GM19324 (cell line): Measurements from ENCODE around the gene SCYL3.
"Not testable (repeated sequence)": the region's sequence is repeated elsewhere in the genome, so short reads cannot be mapped to it uniquely, and the experiment has no call there.

ENCODE experiments used
- ATAC-seq: cut with Tn5 transposase; IDR thresholded peaks from one replicate; pipeline ENCODE4 v1.9.1; 2021; ENCODE audit warnings: mild to moderate bottlenecking, moderate library complexity; ENCODE audit not compliant: unreplicated experiment, low FRiP score

Gene SCYL3

GRCh38 chr1:169829671-169830070 lies 64.0 kb downstream of the SCYL3 start:
- ATAC-seq = no peak

- no peak for ATAC-seq
These were observed 69.5 kb downstream of the SCYL3 start for GRCh38 chr1:169824153-169824552.

- no peak for ATAC-seq
These were observed 72.2 kb downstream of the SCYL3 start for GRCh38 chr1:169821500-169821899.

GRCh38 chr1:169816617-169817016 lies 77.1 kb downstream of the SCYL3 start:
- ATAC-seq = no peak

GRCh38 chr1:169814265-169814664 lies 79.4 kb downstream of the SCYL3 start:
- ATAC-seq = no peak

GRCh38 chr1:169812131-169812530 lies 81.6 kb downstream of the SCYL3 start:
- ATAC-seq = no peak

GRCh38 chr1:169811418-169812035 lies 82.2 kb downstream of the SCYL3 start:
- ATAC-seq = not testable (repeated sequence)

GRCh38 chr1:169809370-169810095 lies 84.2 kb downstream of the SCYL3 start:
- ATAC-seq = no peak

- no peak for ATAC-seq
These were observed 88.8 kb downstream of the SCYL3 start for GRCh38 chr1:169804941-169805340.

- ATAC-seq = no peak
These were observed 90.8 kb downstream of the SCYL3 start for GRCh38 chr1:169802888-169803287.
